KMS-11 (cell line): ENCODE results near the gene TMEM208.

ENCODE experiments used
- H2AFZ ChIP-seq: fragments of 200-600 bp; sonication (generic); 2 replicates; pipeline ENCODE4 v1.6.1; 2016; ENCODE audit warnings: antibody characterized with exemption, mixed run types, low read depth
- H3K27ac ChIP-seq: fragments of 200-600 bp; sonication (generic); 2 replicates; pipeline ENCODE4 v1.6.1; 2016; ENCODE audit warnings: mild to moderate bottlenecking, mixed run types
- H3K27me3 ChIP-seq: fragments of 200-600 bp; sonication (generic); 2 replicates; pipeline ENCODE4 v1.6.1; 2017; ENCODE audit warnings: mild to moderate bottlenecking, low read depth, mixed run types, moderate library complexity; ENCODE audit not compliant: insufficient read depth
- H3K36me3 ChIP-seq: fragments of 200-600 bp; sonication (generic); 2 replicates; pipeline ENCODE4 v1.6.1; 2017; ENCODE audit warnings: mild to moderate bottlenecking, mixed run types; ENCODE audit not compliant: insufficient read depth
- H3K4me1 ChIP-seq: fragments of 200-600 bp; sonication (generic); 2 replicates; pipeline ENCODE4 v1.6.1; 2016; ENCODE audit warnings: mild to moderate bottlenecking, low read depth, mixed run types; ENCODE audit not compliant: poor library complexity, severe bottlenecking
- H3K4me2 ChIP-seq: fragments of 200-600 bp; sonication (generic); 2 replicates; pipeline ENCODE4 v1.7.0; 2016; ENCODE audit warnings: mild to moderate bottlenecking, mixed run types
- H3K4me3 ChIP-seq: fragments of 200-600 bp; sonication (generic); IDR thresholded peaks from 2 replicates; pipeline ENCODE4 v1.6.1; 2017; ENCODE audit warnings: low read depth, low read length, mixed read lengths; ENCODE audit not compliant: insufficient read depth
- H3K79me2 ChIP-seq: fragments of 200-600 bp; sonication (generic); 2 replicates; pipeline ENCODE4 v1.6.1; 2016; ENCODE audit warnings: low read depth, mixed run types; ENCODE audit not compliant: insufficient read depth
- H3K9ac ChIP-seq: fragments of 200-600 bp; sonication (generic); 2 replicates; pipeline ENCODE4 v1.6.1; 2016; ENCODE audit warnings: mild to moderate bottlenecking, mixed run types
- H4K20me1 ChIP-seq: fragments of 200-600 bp; sonication (generic); 2 replicates; pipeline ENCODE4 v1.6.1; 2016; ENCODE audit warnings: mild to moderate bottlenecking, mixed run types; ENCODE audit not compliant: insufficient read depth
- CTCF ChIP-seq: fragments of 200-600 bp; sonication (generic); conservative IDR thresholded peaks from 2 replicates; pipeline ENCODE4 v1.6.1; 2017; ENCODE audit warnings: low read depth, mild to moderate bottlenecking, antibody characterized with exemption, low read length, moderate library complexity, mixed read lengths

Gene TMEM208

GRCh38 chr16:67181346-67181745 is 45.6 kb upstream of the TMEM208 start:
- Histone ChIP-seq H3K9ac (no peak overlapping the region), H3K4me3 (no peak overlapping the region), H3K27ac (no peak overlapping the region), H3K27me3 (peaks cover 9% of the 10 kb centered on the region; the same call in 1 of the 2 replicates), H3K36me3 (no peaks in the 10 kb centered on the region), H3K79me2 (no peaks in the 10 kb centered on the region), H3K4me1 (peaks cover 17% of the 10 kb centered on the region), H3K4me2 (no peak overlapping the region), H4K20me1 (no peaks in the 10 kb centered on the region), H2AFZ (no peak overlapping the region)
- TF ChIP-seq CTCF: no peak

DNA sequence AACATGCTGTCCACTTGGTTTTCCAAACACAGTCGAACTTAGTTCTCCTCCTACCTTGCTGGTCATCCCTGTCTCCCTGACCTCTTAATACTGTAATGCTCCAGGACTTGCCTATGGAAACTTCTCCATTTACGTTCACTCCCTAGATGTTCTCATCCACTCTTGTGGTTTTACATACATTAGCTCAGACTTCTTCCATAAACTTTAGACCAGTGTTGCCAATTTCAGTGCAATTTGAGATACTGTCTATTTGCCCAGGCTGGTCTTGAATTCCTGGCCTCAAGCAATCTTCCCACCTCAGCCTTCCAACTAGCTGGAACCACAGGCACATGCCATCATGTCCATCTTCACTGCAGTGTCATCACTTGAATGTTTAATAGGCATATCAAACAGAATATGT is 44.6 kb upstream of the TMEM208 start:
- Histone ChIP-seq H3K4me2 (peak overlapping the region; percentile 58; the same call in 1 of the 2 replicates), H3K4me3 (no peak overlapping the region), H3K9ac (no peak overlapping the region), H3K27ac (no peak overlapping the region), H3K27me3 (peaks cover 17% of the 10 kb centered on the region; the same call in 1 of the 2 replicates), H4K20me1 (no peaks in the 10 kb centered on the region), H3K4me1 (peaks cover 16% of the 10 kb centered on the region), H3K36me3 (no peaks in the 10 kb centered on the region), H2AFZ (no peak overlapping the region), H3K79me2 (no peaks in the 10 kb centered on the region)
- no peak for TF ChIP-seq CTCF

GRCh38 chr16:67183284-67183626 is 43.7 kb upstream of the TMEM208 start:
- H3K79me2 ChIP-seq: no peaks in the 10 kb centered on the region
- peaks cover 9% of the 10 kb centered on the region for H3K4me1 ChIP-seq
- peak overlapping the region; percentile 55 for H2AFZ ChIP-seq

DNA sequence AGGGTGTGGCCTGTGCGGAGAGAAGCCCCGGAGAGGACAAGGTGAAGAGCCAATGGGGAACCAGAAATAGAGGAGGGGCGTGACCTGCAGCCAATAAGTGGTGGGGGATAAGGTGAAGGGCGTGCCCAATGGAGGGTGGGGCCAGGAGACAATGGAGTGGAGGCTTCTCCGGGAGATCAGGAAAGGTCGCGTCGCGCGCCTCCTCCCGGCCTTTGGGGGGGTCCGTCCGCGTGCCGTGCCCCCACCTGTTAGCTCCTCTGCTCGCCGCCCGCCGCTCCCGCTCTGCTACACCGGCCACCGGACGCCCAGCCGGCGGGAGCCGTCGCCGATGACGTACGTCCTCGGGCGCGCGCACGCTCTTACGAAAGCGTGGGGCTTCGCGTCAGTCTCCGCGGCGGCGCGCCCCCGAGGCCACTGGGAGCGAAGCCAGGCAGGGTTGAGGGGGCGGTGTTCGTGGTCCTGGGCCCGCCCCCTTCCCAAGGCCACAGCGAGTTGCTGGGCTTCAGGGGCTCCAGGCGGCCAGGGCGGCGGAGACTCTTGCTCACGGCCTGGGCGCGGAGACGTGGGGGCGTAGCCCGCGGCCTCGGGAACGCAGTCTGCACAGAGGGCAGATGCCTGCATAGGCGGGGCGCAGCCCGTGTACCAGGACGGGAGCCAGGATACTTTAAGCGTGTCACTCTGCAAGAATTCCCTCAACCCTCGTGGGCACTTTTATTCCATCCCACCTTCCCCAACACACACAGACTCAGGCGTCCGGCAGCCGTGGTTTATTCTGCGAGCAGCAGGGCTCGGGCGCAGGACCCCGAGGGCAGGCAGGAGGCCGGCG is 43.1 kb upstream of the TMEM208 start, which contains the start of gene MATCAP1:
Gene MATCAP1, minus strand, starts transcription at position 337 of the 826 bp plus-strand sequence. CDS start 3,353 bp downstream, outside the sequence.
- TF ChIP-seq CTCF: no peak
- Histone ChIP-seq H3K36me3 (no peaks in the 10 kb centered on the region), H3K4me3 (no peak within 1 kb of the TSS), H3K27ac (peak within 1 kb of the TSS; percentile 40; the same call in 1 of the 2 replicates), H3K79me2 (no peaks in the 10 kb centered on the region), H2AFZ (peak within 1 kb of the TSS; percentile 55), H3K27me3 (peaks cover 17% of the 10 kb centered on the region; the same call in 1 of the 2 replicates), H3K9ac (peak within 1 kb of the TSS; percentile 61; the same call in 1 of the 2 replicates), H3K4me2 (peak within 1 kb of the TSS; percentile 97), H3K4me1 (peaks cover 9% of the 10 kb centered on the region), H4K20me1 (no peaks in the 10 kb centered on the region)

More at GRCh38 chr16:67183284-67183626, 43.7 kb upstream of the TMEM208 start:
- no peaks in the 10 kb centered on the region for H4K20me1 ChIP-seq
- no peak overlapping the region for H3K27ac ChIP-seq
- no peak overlapping the region for H3K9ac ChIP-seq
- TF ChIP-seq CTCF: no peak
- no peak overlapping the region for H3K4me3 ChIP-seq
- peak overlapping the region; percentile 58 for H3K4me2 ChIP-seq
- H3K36me3 ChIP-seq: no peaks in the 10 kb centered on the region
- H3K27me3 ChIP-seq: peaks cover 17% of the 10 kb centered on the region; the same call in 1 of the 2 replicates
